IMR-90 (cell line): ENCODE results near the gene C8B. TPM values are rescaled to one million over a fixed set of nuclear protein-coding genes. Genes with fewer than 3 reads are reported as not detected.

Source experiments
- ATAC-seq: fragments of 200-7000 bp; cut with Tn5 transposase; 2 replicates; pipeline ENCODE4 v1.9.1; 2020; ENCODE audit warnings: low read depth, mild to moderate bottlenecking, moderate library complexity
- BruUV-seq: library from RNA; stranded (reverse); fragments of 400-500 nt; replicated peaks from 2 replicates; lab custom pipeline; 2021; lab: Mats Ljungman, UMichigan
- CTCF ChIA-PET: fragments of 300-600 bp; formaldehyde crosslinking; extraction: SDS; loops from one replicate; lab custom pipeline; 2021; ENCODE audit warnings: antibody characterized with exemption; lab: Yijun Ruan, JAX
- POLR2A ChIA-PET: fragments of 300-600 bp; sonication (Branson Sonifier 250); formaldehyde crosslinking; loops from one replicate; lab custom pipeline; 2022; ENCODE audit warnings: antibody characterized with exemption; ENCODE audit not compliant: unreplicated experiment; lab: Charles Lee
- DNase-seq: peaks from one replicate; pipeline ENCODE4 v3.0.0; 2013
- H2AFZ ChIP-seq: replicated peaks from 2 replicates; pipeline ENCODE3; 2013; ENCODE audit warnings: low read length, mild to moderate bottlenecking; ENCODE audit not compliant: poor library complexity
- H2AK5ac ChIP-seq: 2 replicates; pipeline ENCODE4 v1.6.1; 2013; ENCODE audit warnings: low read depth, low read length, inconsistent platforms
- H2AK9ac ChIP-seq: replicated peaks from 2 replicates; pipeline ENCODE3; 2013; ENCODE audit warnings: mild to moderate bottlenecking, low read depth, low read length, moderate library complexity; ENCODE audit not compliant: poor library complexity
- H2BK120ac ChIP-seq: 2 replicates; pipeline ENCODE4 v1.6.1; 2013; ENCODE audit warnings: low read depth, low read length, inconsistent platforms
- H2BK15ac ChIP-seq: 3 replicates; pipeline ENCODE4 v1.6.1; 2013; ENCODE audit warnings: low read depth, low read length, inconsistent platforms
- H2BK20ac ChIP-seq: 2 replicates; pipeline ENCODE4 v1.6.1; 2013; ENCODE audit warnings: low read depth, mild to moderate bottlenecking, inconsistent platforms, low read length, moderate library complexity
- H2BK5ac ChIP-seq: 2 replicates; pipeline ENCODE4 v1.6.1; 2013; ENCODE audit warnings: mild to moderate bottlenecking, low read depth, low read length, inconsistent platforms; ENCODE audit not compliant: poor library complexity, severe bottlenecking
- H3K14ac ChIP-seq: replicated peaks from 2 replicates; pipeline ENCODE4 v1.6.1; 2013; ENCODE audit warnings: low read depth, low read length, inconsistent platforms
- H3K18ac ChIP-seq: 2 replicates; pipeline ENCODE4 v1.6.1; 2013; ENCODE audit warnings: low read depth, low read length, control low read depth
- H3K23ac ChIP-seq: 2 replicates; pipeline ENCODE4 v1.6.1; 2013; ENCODE audit warnings: low read depth, low read length, inconsistent platforms
- H3K27ac ChIP-seq: 2 replicates; pipeline ENCODE4 v1.5.1; 2013; ENCODE audit warnings: mild to moderate bottlenecking, control low read depth, low read length; ENCODE audit not compliant: insufficient read depth
- H3K27me3 ChIP-seq: 2 replicates; pipeline ENCODE4 v1.6.1; 2013; ENCODE audit warnings: low read length; ENCODE audit not compliant: control insufficient read depth, insufficient read depth
- H3K36me3 ChIP-seq: 2 replicates; pipeline ENCODE4 v1.6.1; 2013; ENCODE audit warnings: low read length, mixed read lengths; ENCODE audit not compliant: control insufficient read depth, insufficient read depth
- H3K4ac ChIP-seq: 2 replicates; pipeline ENCODE4 v1.6.1; 2013; ENCODE audit warnings: low read depth, low read length, inconsistent platforms
- H3K4me1 ChIP-seq: 2 replicates; pipeline ENCODE4 v1.6.1; 2013; ENCODE audit warnings: low read length, mixed read lengths; ENCODE audit not compliant: control insufficient read depth, insufficient read depth
- H3K4me2 ChIP-seq: 2 replicates; pipeline ENCODE4 v1.6.1; 2013; ENCODE audit warnings: low read depth, mild to moderate bottlenecking, control low read depth, low read length, moderate library complexity
- H3K4me3 ChIP-seq: 2 replicates; pipeline ENCODE4 v1.5.1; 2013; ENCODE audit warnings: low read depth, mild to moderate bottlenecking, control low read depth, low read length, moderate library complexity; ENCODE audit not compliant: insufficient read depth
- H3K56ac ChIP-seq: 2 replicates; pipeline ENCODE4 v1.6.1; 2013; ENCODE audit warnings: low read length, inconsistent platforms; ENCODE audit not compliant: insufficient read depth; ENCODE audit errors: extremely low read depth
- H3K79me1 ChIP-seq, 2 experiments: 2 replicates each; pipeline ENCODE4 v1.6.1; 2013; ENCODE audit warnings: low read length in 2 of 2, inconsistent platforms in 1 of 2, low read depth in 1 of 2
- H3K9ac ChIP-seq: 2 replicates; pipeline ENCODE4 v1.6.1; 2013; ENCODE audit warnings: low read depth, low read length, control low read depth
- H3K9me1 ChIP-seq: 2 replicates; pipeline ENCODE4 v1.6.1; 2013; ENCODE audit warnings: low read length, inconsistent platforms; ENCODE audit not compliant: insufficient read depth
- H3K9me3 ChIP-seq: 2 replicates; pipeline ENCODE4 v1.6.1; 2013; ENCODE audit warnings: low read length; ENCODE audit not compliant: control insufficient read depth, insufficient read depth
- H4K20me1 ChIP-seq: 2 replicates; pipeline ENCODE4 v1.6.1; 2013; ENCODE audit warnings: low read length, inconsistent platforms; ENCODE audit not compliant: insufficient read depth
- H4K5ac ChIP-seq: 2 replicates; pipeline ENCODE4 v1.6.1; 2013; ENCODE audit warnings: mild to moderate bottlenecking, low read depth, low read length, control low read depth
- H4K8ac ChIP-seq, 2 experiments: 2 replicates each; pipeline ENCODE4 v1.6.1; 2013; ENCODE audit warnings: low read depth in 2 of 2, low read length in 2 of 2, control low read depth in 1 of 2, inconsistent platforms in 1 of 2
- H4K91ac ChIP-seq: 2 replicates; pipeline ENCODE4 v1.6.1; 2013; ENCODE audit warnings: low read depth, low read length, inconsistent platforms; ENCODE audit not compliant: insufficient read depth
- BHLHE40 ChIP-seq: fragments of 150-350 bp; IDR thresholded peaks from 2 replicates; pipeline ENCODE4 v1.6.1; 2016; ENCODE audit warnings: mild to moderate bottlenecking, low read depth, low read length
- CEBPB ChIP-seq: IDR thresholded peaks from 2 replicates; pipeline ENCODE4 v1.6.1; 2012; ENCODE audit warnings: low read depth, low read length, improper control_type of control experiment
- CHD1 ChIP-seq: IDR thresholded peaks from 2 replicates; pipeline ENCODE4 v1.6.1; 2012; ENCODE audit warnings: low read depth, low read length, improper control_type of control experiment
- FOS ChIP-seq: fragments of 150-350 bp; IDR thresholded peaks from 2 replicates; pipeline ENCODE4 v1.6.1; 2016; ENCODE audit warnings: low read depth, low read length
- MAFK ChIP-seq: IDR thresholded peaks from 2 replicates; pipeline ENCODE4 v1.6.1; 2012; ENCODE audit warnings: low read depth, low read length, improper control_type of control experiment
- MAZ ChIP-seq: IDR thresholded peaks from 2 replicates; pipeline ENCODE4 v1.6.1; 2012; ENCODE audit warnings: low read depth, mild to moderate bottlenecking, low read length, improper control_type of control experiment, moderate library complexity, borderline replicate concordance
- MXI1 ChIP-seq: IDR thresholded peaks from 2 replicates; pipeline ENCODE4 v1.6.1; 2012; ENCODE audit warnings: low read depth, mild to moderate bottlenecking, low read length, moderate library complexity, borderline replicate concordance
- NFE2L2 ChIP-seq: fragments of 150-350 bp; IDR thresholded peaks from 2 replicates; pipeline ENCODE4 v1.6.1; 2016; ENCODE audit warnings: low read depth, mild to moderate bottlenecking, low read length
- POLR2A ChIP-seq: IDR thresholded peaks from 2 replicates; pipeline ENCODE4 v1.6.1; 2012; ENCODE audit warnings: mild to moderate bottlenecking, low read depth, low read length
- RAD21 ChIP-seq: IDR thresholded peaks from 2 replicates; pipeline ENCODE4 v1.6.1; 2012; ENCODE audit warnings: low read length, improper control_type of control experiment
- RCOR1 ChIP-seq: IDR thresholded peaks from 2 replicates; pipeline ENCODE4 v1.6.1; 2012; ENCODE audit warnings: mild to moderate bottlenecking, low read length, improper control_type of control experiment; ENCODE audit not compliant: insufficient replicate concordance
- RFX5 ChIP-seq: IDR thresholded peaks from 2 replicates; pipeline ENCODE4 v1.8.0; 2012; ENCODE audit warnings: low read depth, mild to moderate bottlenecking, low read length, moderate library complexity
- SMC3 ChIP-seq: fragments of 150-350 bp; IDR thresholded peaks from 2 replicates; pipeline ENCODE4 v1.6.1; 2016; ENCODE audit warnings: low read depth, mild to moderate bottlenecking, antibody characterized with exemption, low read length, moderate library complexity
- WGBS, 2 experiments: methylation state at CpG; one replicate each; pipeline versions ENCODE4 v1.1.5 to v1.1.7; 2013; ENCODE audit warnings: missing lambda C conversion rate in 2 of 2; ENCODE audit not compliant: insufficient read length in 1 of 2; ENCODE audit errors: extremely low coverage in 2 of 2; 5-methylcytosine and 5-hydroxymethylcytosine counted together
- dilution Hi-C: fragments of 300-500 bp; cut with HindIII; formaldehyde crosslinking; loops from one replicate; pipeline ENCODE4 v1.14.3; 2018; ENCODE audit warnings: low sequenced_read_pairs; ENCODE audit not compliant: unreplicated experiment
- in situ Hi-C: fragments of 300-500 bp; cut with MboI; formaldehyde crosslinking; loops from 3 replicates; pipeline ENCODE4 v1.14.3; 2019; ENCODE audit warnings: low sequenced_read_pairs, inconsistent platforms, mixed read lengths
- intact Hi-C: fragments of 100-400 bp; cut with micrococcal nuclease; formaldehyde crosslinking; loops from 2 replicates; pipeline ENCODE4 v1.10.0; 2022
- polyA plus RNA-seq, 3 experiments: library from polyadenylated mRNA; depleted of rRNA; stranded (reverse); fragments of >200 nt; gene quantifications; 2 replicates each; pipeline ENCODE4 v1.2.3, GENCODE V29; 2012; ENCODE audit warnings: low replicate concordance in 1 of 3
- total RNA-seq: library from RNA; depleted of rRNA; stranded (reverse); fragments of >200 nt; gene quantifications from 2 replicates; pipeline ENCODE4 v1.2.3, GENCODE V29; 2012
- TF ChIP-seq, protein P1 (sequence below): fragments of 150-350 bp; IDR thresholded peaks from 2 replicates; pipeline ENCODE4 v1.6.1; 2016; ENCODE audit warnings: low read depth, mild to moderate bottlenecking, low read length, moderate library complexity, borderline replicate concordance
- TF ChIP-seq, protein P2 (sequence below): fragments of 150-350 bp; IDR thresholded peaks from 2 replicates; pipeline ENCODE4 v1.6.1; 2017; ENCODE audit warnings: mild to moderate bottlenecking, antibody characterized with exemption, low read length, low read depth
- TF ChIP-seq, protein P3 (sequence below): conservative IDR thresholded peaks from 2 replicates; pipeline ENCODE4 v1.5.1; 2012; ENCODE audit warnings: mild to moderate bottlenecking, low read depth, low read length, improper control_type of control experiment

The C8B gene
- total and polyA plus RNA-seq, 2 of the 4 experiments (the other 2 are of a cell fraction), result not detected

DNA sequence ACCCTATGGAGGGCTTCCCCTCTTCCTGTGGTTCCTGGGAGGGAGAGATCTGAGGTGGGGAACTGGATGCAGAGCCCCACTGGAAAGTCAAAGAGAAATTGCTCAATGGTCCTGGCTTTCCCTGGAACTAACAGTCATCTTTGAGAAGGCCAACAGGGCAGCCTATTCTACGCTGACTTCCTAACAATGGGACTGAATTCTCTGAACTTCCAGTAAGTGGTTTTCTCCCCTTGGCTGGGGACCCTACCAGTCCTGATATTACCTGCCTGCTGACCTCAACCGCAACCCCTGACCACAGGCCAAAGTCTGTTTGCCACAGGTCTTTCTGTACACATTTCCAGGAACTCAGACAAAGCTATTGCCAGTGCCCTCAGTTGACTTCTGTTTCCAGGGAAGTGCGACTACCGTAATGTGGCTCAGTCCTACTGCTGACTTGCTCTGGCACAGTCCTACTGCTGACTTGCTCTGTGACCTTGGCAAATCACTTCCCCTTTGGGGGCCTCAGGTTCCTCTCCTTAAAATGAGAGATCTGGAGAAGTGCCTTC is 55.3 kb downstream of the C8B start:
- Histone ChIP-seq H3K4ac (no peak overlapping the region), H3K9me1 (no peaks in the 10 kb centered on the region; the same call in 1 of the 2 replicates), H4K20me1 (no peaks in the 10 kb centered on the region), H3K23ac (no peak overlapping the region), H3K4me3 (no peak overlapping the region), H2BK15ac (no peak overlapping the region), H3K56ac (no peak overlapping the region), H3K27ac (no peak overlapping the region), H3K4me2 (no peak overlapping the region), H2AK5ac (no peak overlapping the region), H3K36me3 (no peaks in the 10 kb centered on the region), H2BK120ac (no peak overlapping the region), H3K18ac (no peak overlapping the region), H2AK9ac (no peak overlapping the region), H3K14ac (no peak overlapping the region), H2BK20ac (no peak overlapping the region), H3K27me3 (0 out of 2 replicates have a peak, but pooled peaks cover 2% of the 10 kb centered on the region), H2BK5ac (no peak overlapping the region), H4K8ac (no peak overlapping the region), H4K5ac (no peak overlapping the region), H4K91ac (no peak overlapping the region), H3K79me1 (no peaks in the 10 kb centered on the region), H3K9ac (no peak overlapping the region), H3K4me1 (peaks cover 5% of the 10 kb centered on the region; the same call in 1 of the 2 replicates), H2AFZ (peak overlapping the region; percentile 19), H3K9me3 (no peaks in the 10 kb centered on the region)
- ChIA-PET CTCF (no interaction called here), POLR2A (no interaction called here)
- no peak for TF ChIP-seq FOS
- no peak for TF ChIP-seq MAZ
- TF ChIP-seq MAFK, result no peak
- TF ChIP-seq RCOR1, result no peak
- no peak for TF ChIP-seq CEBPB
- TF ChIP-seq NFE2L2, result no peak
- TF ChIP-seq, protein P1, sequence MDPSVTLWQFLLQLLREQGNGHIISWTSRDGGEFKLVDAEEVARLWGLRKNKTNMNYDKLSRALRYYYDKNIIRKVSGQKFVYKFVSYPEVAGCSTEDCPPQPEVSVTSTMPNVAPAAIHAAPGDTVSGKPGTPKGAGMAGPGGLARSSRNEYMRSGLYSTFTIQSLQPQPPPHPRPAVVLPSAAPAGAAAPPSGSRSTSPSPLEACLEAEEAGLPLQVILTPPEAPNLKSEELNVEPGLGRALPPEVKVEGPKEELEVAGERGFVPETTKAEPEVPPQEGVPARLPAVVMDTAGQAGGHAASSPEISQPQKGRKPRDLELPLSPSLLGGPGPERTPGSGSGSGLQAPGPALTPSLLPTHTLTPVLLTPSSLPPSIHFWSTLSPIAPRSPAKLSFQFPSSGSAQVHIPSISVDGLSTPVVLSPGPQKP, result no peak
- TF ChIP-seq, protein P2, sequence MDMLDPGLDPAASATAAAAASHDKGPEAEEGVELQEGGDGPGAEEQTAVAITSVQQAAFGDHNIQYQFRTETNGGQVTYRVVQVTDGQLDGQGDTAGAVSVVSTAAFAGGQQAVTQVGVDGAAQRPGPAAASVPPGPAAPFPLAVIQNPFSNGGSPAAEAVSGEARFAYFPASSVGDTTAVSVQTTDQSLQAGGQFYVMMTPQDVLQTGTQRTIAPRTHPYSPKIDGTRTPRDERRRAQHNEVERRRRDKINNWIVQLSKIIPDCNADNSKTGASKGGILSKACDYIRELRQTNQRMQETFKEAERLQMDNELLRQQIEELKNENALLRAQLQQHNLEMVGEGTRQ, result no peak
- TF ChIP-seq POLR2A, result no peak
- no peak for TF ChIP-seq RAD21
- TF ChIP-seq, protein P3, sequence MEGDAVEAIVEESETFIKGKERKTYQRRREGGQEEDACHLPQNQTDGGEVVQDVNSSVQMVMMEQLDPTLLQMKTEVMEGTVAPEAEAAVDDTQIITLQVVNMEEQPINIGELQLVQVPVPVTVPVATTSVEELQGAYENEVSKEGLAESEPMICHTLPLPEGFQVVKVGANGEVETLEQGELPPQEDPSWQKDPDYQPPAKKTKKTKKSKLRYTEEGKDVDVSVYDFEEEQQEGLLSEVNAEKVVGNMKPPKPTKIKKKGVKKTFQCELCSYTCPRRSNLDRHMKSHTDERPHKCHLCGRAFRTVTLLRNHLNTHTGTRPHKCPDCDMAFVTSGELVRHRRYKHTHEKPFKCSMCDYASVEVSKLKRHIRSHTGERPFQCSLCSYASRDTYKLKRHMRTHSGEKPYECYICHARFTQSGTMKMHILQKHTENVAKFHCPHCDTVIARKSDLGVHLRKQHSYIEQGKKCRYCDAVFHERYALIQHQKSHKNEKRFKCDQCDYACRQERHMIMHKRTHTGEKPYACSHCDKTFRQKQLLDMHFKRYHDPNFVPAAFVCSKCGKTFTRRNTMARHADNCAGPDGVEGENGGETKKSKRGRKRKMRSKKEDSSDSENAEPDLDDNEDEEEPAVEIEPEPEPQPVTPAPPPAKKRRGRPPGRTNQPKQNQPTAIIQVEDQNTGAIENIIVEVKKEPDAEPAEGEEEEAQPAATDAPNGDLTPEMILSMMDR, result no peak
- no peak for TF ChIP-seq CHD1
- no peak for TF ChIP-seq RFX5
- no peak for TF ChIP-seq BHLHE40
- no peak for TF ChIP-seq MXI1
- TF ChIP-seq SMC3, result no peak
- WGBS, 2 experiments, result 100% methylated on average over 2 of the region's 4 CpGs; no CpG with 5 or more reads in 1 of the 2 experiments
- dilution Hi-C loops (no loop called here), intact Hi-C loops (no loop called here), in situ Hi-C loops (no loop called here)
- no TSS peak for BruUV-seq
- ATAC-seq (no peak), DNase-seq (no peak)
